H9 (cell line): ENCODE results near the gene RARA. TPM values are rescaled to one million over a fixed set of nuclear protein-coding genes. Genes with fewer than 3 reads are reported as not detected.

ENCODE experiments used
- DNase-seq: peaks from one replicate; pipeline ENCODE4 v3.0.0-alpha.2; 2017
- H2AFZ ChIP-seq: one replicate; pipeline ENCODE4 v1.6.1; 2013; ENCODE audit warnings: mild to moderate bottlenecking, low read length, control low read depth, moderate library complexity
- H2AK5ac ChIP-seq: 2 replicates; pipeline ENCODE4 v1.6.1; 2013; ENCODE audit warnings: low read length, control low read depth, mixed read lengths; ENCODE audit not compliant: insufficient read length
- H2BK120ac ChIP-seq: one replicate; pipeline ENCODE4 v1.6.1; 2013; ENCODE audit warnings: low read depth, mild to moderate bottlenecking, low read length, control low read depth, inconsistent platforms; ENCODE audit not compliant: poor library complexity, severe bottlenecking
- H2BK12ac ChIP-seq: 2 replicates; pipeline ENCODE4 v1.6.1; 2013; ENCODE audit warnings: low read length, control low read depth, mixed read lengths, low read depth; ENCODE audit not compliant: insufficient read length
- H2BK15ac ChIP-seq: 2 replicates; pipeline ENCODE4 v1.6.1; 2013; ENCODE audit warnings: low read depth, low read length, control low read depth
- H2BK20ac ChIP-seq: one replicate; pipeline ENCODE4 v1.6.1; 2013; ENCODE audit warnings: low read depth, mild to moderate bottlenecking, low read length, control low read depth, inconsistent platforms; ENCODE audit not compliant: poor library complexity, severe bottlenecking
- H2BK5ac ChIP-seq: 2 replicates; pipeline ENCODE4 v1.6.1; 2013; ENCODE audit warnings: low read length, control low read depth, mixed read lengths; ENCODE audit not compliant: insufficient read length
- H3K14ac ChIP-seq: 2 replicates; pipeline ENCODE4 v1.6.1; 2013; ENCODE audit warnings: low read length, control low read depth; ENCODE audit not compliant: insufficient read depth
- H3K18ac ChIP-seq: 2 replicates; pipeline ENCODE4 v1.6.1; 2013; ENCODE audit warnings: low read depth, mild to moderate bottlenecking, mixed read lengths, low read length, control low read depth; ENCODE audit not compliant: insufficient read length
- H3K23ac ChIP-seq: 2 replicates; pipeline ENCODE4 v1.6.1; 2013; ENCODE audit warnings: low read length, control low read depth, mixed read lengths, low read depth; ENCODE audit not compliant: insufficient read length
- H3K23me2 ChIP-seq: 2 replicates; pipeline ENCODE4 v1.6.1; 2013; ENCODE audit warnings: low read depth, mild to moderate bottlenecking, mixed read lengths, low read length, control low read depth; ENCODE audit not compliant: insufficient read length, poor library complexity, severe bottlenecking
- H3K27ac ChIP-seq: 2 replicates; pipeline ENCODE4 v1.5.1; 2013; ENCODE audit warnings: low read length, control low read depth, mixed read lengths, low read depth; ENCODE audit not compliant: insufficient read length
- H3K27me3 ChIP-seq: 2 replicates; pipeline ENCODE4 v1.6.1; 2013; ENCODE audit warnings: low read length, control low read depth, inconsistent platforms; ENCODE audit not compliant: insufficient read depth
- H3K4ac ChIP-seq: 2 replicates; pipeline ENCODE4 v1.6.1; 2013; ENCODE audit warnings: low read depth, mild to moderate bottlenecking, control low read depth, inconsistent platforms, low read length, moderate library complexity
- H3K4me1 ChIP-seq: 2 replicates; pipeline ENCODE4 v1.6.1; 2013; ENCODE audit warnings: low read length, control low read depth, inconsistent platforms; ENCODE audit not compliant: insufficient read depth
- H3K4me2 ChIP-seq: 2 replicates; pipeline ENCODE4 v1.6.1; 2013; ENCODE audit warnings: low read length, control low read depth, mixed read lengths; ENCODE audit not compliant: insufficient read length, insufficient read depth
- H3K56ac ChIP-seq: 2 replicates; pipeline ENCODE4 v1.6.1; 2013; ENCODE audit warnings: low read depth, mild to moderate bottlenecking, mixed read lengths, low read length, control low read depth; ENCODE audit not compliant: insufficient read length
- H3K79me1 ChIP-seq: 2 replicates; pipeline ENCODE4 v1.6.1; 2013; ENCODE audit warnings: low read depth, mild to moderate bottlenecking, moderate library complexity, low read length, control low read depth, inconsistent platforms; ENCODE audit not compliant: insufficient read depth, poor library complexity, severe bottlenecking
- H3K79me2 ChIP-seq: 2 replicates; pipeline ENCODE4 v1.6.1; 2013; ENCODE audit warnings: low read length, control low read depth, inconsistent platforms; ENCODE audit not compliant: insufficient read depth
- H3K9ac ChIP-seq: 2 replicates; pipeline ENCODE4 v1.6.1; 2013; ENCODE audit warnings: low read length, control low read depth, mixed read lengths; ENCODE audit not compliant: insufficient read length; ENCODE audit errors: extremely low read depth
- H3K9me3 ChIP-seq: one replicate; pipeline ENCODE4 v1.6.1; 2013; ENCODE audit warnings: low read depth, low read length, inconsistent platforms; ENCODE audit not compliant: control insufficient read depth
- H3T11ph ChIP-seq: one replicate; pipeline ENCODE4 v1.6.1; 2013; ENCODE audit warnings: mild to moderate bottlenecking, low read length, control low read depth, inconsistent platforms
- H4K20me1 ChIP-seq: one replicate; pipeline ENCODE4 v1.6.1; 2013; ENCODE audit not compliant: control insufficient read depth, insufficient read length, insufficient read depth
- H4K5ac ChIP-seq: 2 replicates; pipeline ENCODE4 v1.6.1; 2013; ENCODE audit warnings: low read depth, mild to moderate bottlenecking, mixed read lengths, low read length, control low read depth; ENCODE audit not compliant: insufficient read length
- H4K8ac ChIP-seq: replicated peaks from 2 replicates; pipeline ENCODE4 v1.6.1; 2013; ENCODE audit warnings: low read length, control low read depth, mixed read lengths, low read depth; ENCODE audit not compliant: insufficient read length
- H4K91ac ChIP-seq: 2 replicates; pipeline ENCODE4 v1.6.1; 2013; ENCODE audit warnings: low read depth, mild to moderate bottlenecking, moderate library complexity, mixed read lengths, low read length, control low read depth; ENCODE audit not compliant: insufficient read length
- H3K27ac Mint-ChIP-seq, 3 experiments: 2 replicates in 2 of 3; 3 replicates in 1 of 3; pipeline ENCODE4 v1.8.0; 2020 to 2021; ENCODE audit warnings: mixed read lengths in 3 of 3, mild to moderate bottlenecking in 1 of 3, moderate library complexity in 1 of 3
- H3K27me3 Mint-ChIP-seq: 2 replicates; pipeline ENCODE4 v1.8.0; 2021; ENCODE audit warnings: low read depth, mild to moderate bottlenecking, moderate library complexity, mixed read lengths
- H3K36me3 Mint-ChIP-seq, 3 experiments: 2 replicates in 2 of 3; 3 replicates in 1 of 3; pipeline ENCODE4 v1.8.0; 2020 to 2021; ENCODE audit warnings: low read depth in 3 of 3, mixed read lengths in 3 of 3; ENCODE audit not compliant: insufficient read depth in 1 of 3
- H3K4me1 Mint-ChIP-seq, 2 experiments: 2 replicates each; pipeline ENCODE4 v1.8.0; 2020; ENCODE audit warnings: mixed read lengths in 2 of 2
- H3K4me3 Mint-ChIP-seq, 2 experiments: 2 replicates in 1 of 2; 3 replicates in 1 of 2; pipeline ENCODE4 v1.8.0; 2020 to 2021; ENCODE audit warnings: mild to moderate bottlenecking in 2 of 2, mixed read lengths in 2 of 2, moderate library complexity in 1 of 2
- H3K9me3 Mint-ChIP-seq, 2 experiments: 2 replicates in 1 of 2; 3 replicates in 1 of 2; pipeline ENCODE4 v1.8.0; 2020; ENCODE audit warnings: mild to moderate bottlenecking in 2 of 2, mixed read lengths in 2 of 2, moderate library complexity in 1 of 2
- WGBS: extraction: QIAGEN DNeasy Blood & Tissue Kit; methylation state at CpG from one replicate; pipeline ENCODE4 v1.1.7; 2013; ENCODE audit warnings: missing lambda C conversion rate, low lambda C conversion rate, mixed read lengths; ENCODE audit not compliant: insufficient read length; ENCODE audit errors: extremely low coverage; 5-methylcytosine and 5-hydroxymethylcytosine counted together
- total RNA-seq: library from RNA; stranded (reverse); gene quantifications from 2 replicates; pipeline ENCODE4 v1.2.1, GENCODE V29; 2021
- TF ChIP-seq, protein P1 (sequence below): fragments of 200-600 bp; sonication (generic); conservative IDR thresholded peaks from 3 replicates; pipeline ENCODE4 v1.8.0; 2021; ENCODE audit warnings: antibody characterized with exemption, mild to moderate bottlenecking

RARA gene
- total RNA-seq, 1 experiment from 2014 or later = 17.6 TPM

DNA sequence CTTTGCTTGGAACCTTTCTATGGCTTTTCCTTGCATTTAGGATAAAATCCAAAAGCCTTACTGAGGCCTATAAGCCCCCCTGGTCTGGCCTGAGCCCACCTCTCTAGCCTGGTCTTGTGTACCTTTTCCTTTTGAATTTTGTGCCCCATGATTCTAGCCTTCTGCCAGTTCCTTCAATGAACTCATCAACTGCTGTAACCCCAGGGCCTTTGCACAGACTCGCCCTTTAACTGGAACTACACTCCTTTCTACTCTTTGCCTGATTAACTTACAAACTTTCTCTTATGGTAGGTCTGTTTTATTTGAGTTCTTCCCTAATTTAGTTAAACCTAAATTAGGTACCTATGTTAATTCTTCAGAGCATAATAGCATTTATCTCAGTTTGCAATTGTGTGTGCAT is 31.3 kb downstream of the RARA start:
- no peak overlapping the region for H2BK12ac ChIP-seq
- H3K4me2 ChIP-seq = no peak overlapping the region
- no peak overlapping the region for H3K4ac ChIP-seq
- H3K23ac ChIP-seq = no peak overlapping the region
- no peak overlapping the region for H3K18ac ChIP-seq
- no peak overlapping the region for H2BK20ac ChIP-seq
- Mint-ChIP-seq H3K9me3 (no peaks in the 10 kb centered on the region), H3K4me1 (peaks cover 33 to 40% of the 10 kb centered on the region in 2 experiments), H3K27me3 (peaks cover 90% of the 10 kb centered on the region), H3K4me3 (no peak overlapping the region; a peak in 1 of 5 replicates), H3K27ac (no peak overlapping the region), H3K36me3 (peaks cover 0 to 6% (median 6%) of the 10 kb centered on the region in 3 experiments; a peak in 3 of 7 replicates)
- DNase-seq = no peak
- H3K56ac ChIP-seq = no peak overlapping the region
- peaks cover 18% of the 10 kb centered on the region; the same call in 1 of the 2 replicates for H3K27me3 ChIP-seq
- H4K8ac ChIP-seq = no peak overlapping the region
- H4K91ac ChIP-seq = no peak overlapping the region
- no peak overlapping the region for H2BK5ac ChIP-seq
- H2BK120ac ChIP-seq = no peak overlapping the region
- peaks cover 15% of the 10 kb centered on the region for H3K4me1 ChIP-seq
- peaks cover 19% of the 10 kb centered on the region for H3K23me2 ChIP-seq
- no peaks in the 10 kb centered on the region for H4K20me1 ChIP-seq
- H2AK5ac ChIP-seq = no peak overlapping the region
- WGBS = no CpG with 5 or more reads among the region's 1 CpG
- H3K27ac ChIP-seq = no peak overlapping the region
- H3K9me3 ChIP-seq = no peaks in the 10 kb centered on the region
- no peak overlapping the region for H3K9ac ChIP-seq
- H2BK15ac ChIP-seq = no peak overlapping the region
- H3K79me2 ChIP-seq = no peaks in the 10 kb centered on the region
- H3K14ac ChIP-seq = no peak overlapping the region
- H3T11ph ChIP-seq = no peak overlapping the region
- TF ChIP-seq, protein P1, sequence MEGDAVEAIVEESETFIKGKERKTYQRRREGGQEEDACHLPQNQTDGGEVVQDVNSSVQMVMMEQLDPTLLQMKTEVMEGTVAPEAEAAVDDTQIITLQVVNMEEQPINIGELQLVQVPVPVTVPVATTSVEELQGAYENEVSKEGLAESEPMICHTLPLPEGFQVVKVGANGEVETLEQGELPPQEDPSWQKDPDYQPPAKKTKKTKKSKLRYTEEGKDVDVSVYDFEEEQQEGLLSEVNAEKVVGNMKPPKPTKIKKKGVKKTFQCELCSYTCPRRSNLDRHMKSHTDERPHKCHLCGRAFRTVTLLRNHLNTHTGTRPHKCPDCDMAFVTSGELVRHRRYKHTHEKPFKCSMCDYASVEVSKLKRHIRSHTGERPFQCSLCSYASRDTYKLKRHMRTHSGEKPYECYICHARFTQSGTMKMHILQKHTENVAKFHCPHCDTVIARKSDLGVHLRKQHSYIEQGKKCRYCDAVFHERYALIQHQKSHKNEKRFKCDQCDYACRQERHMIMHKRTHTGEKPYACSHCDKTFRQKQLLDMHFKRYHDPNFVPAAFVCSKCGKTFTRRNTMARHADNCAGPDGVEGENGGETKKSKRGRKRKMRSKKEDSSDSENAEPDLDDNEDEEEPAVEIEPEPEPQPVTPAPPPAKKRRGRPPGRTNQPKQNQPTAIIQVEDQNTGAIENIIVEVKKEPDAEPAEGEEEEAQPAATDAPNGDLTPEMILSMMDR = no peak
- no peaks in the 10 kb centered on the region for H3K79me1 ChIP-seq
- no peak overlapping the region for H2AFZ ChIP-seq
- H4K5ac ChIP-seq = no peak overlapping the region
